Gastroesophageal sphincter (tissue), 4 donors: Measurements from ENCODE around the gene WDR26. TPM values are rescaled to one million over a fixed set of nuclear protein-coding genes. Genes with fewer than 3 reads are reported as not detected.
A peak's percentile ranks its signal among the peaks of the same experiment; 100 is the strongest.
"Not testable (repeated sequence)": the region's sequence is repeated elsewhere in the genome, so short reads cannot be mapped to it uniquely, and the experiment has no call there.

Source experiments
- ATAC-seq: fragments of 150-250 bp; one replicate; pipeline ENCODE4 v1.9.1; 2016; ENCODE audit warnings: mild to moderate bottlenecking, moderate library complexity
- H3K27ac ChIP-seq, 4 donors: fragments of 200-600 bp; sonication (generic) in 3 of 4; 1 replicate in 3 of 4; 2 replicates in 1 of 4; pipeline ENCODE4 v1.5.1; 2016 to 2019
- H3K27me3 ChIP-seq: fragments of 200-600 bp; sonication (generic); one replicate; pipeline ENCODE4 v1.5.1; 2019
- H3K36me3 ChIP-seq, 2 donors: fragments of 200-600 bp; sonication (generic); one replicate each; pipeline ENCODE4 v1.5.1; 2019; ENCODE audit warnings: control low read depth in 1 of 2
- H3K4me1 ChIP-seq, 3 donors: fragments of 200-600 bp; sonication (generic); 1 replicate in 2 of 3; 2 replicates in 1 of 3; pipeline ENCODE4 v1.5.1; 2016 to 2019; ENCODE audit warnings: control low read depth in 2 of 3
- H3K4me3 ChIP-seq, 2 donors: fragments of 200-600 bp; sonication (generic); one replicate each; pipeline ENCODE4 v1.5.1; 2019; ENCODE audit warnings: mild to moderate bottlenecking in 1 of 2, moderate library complexity in 1 of 2
- H3K9me3 ChIP-seq, 3 donors: fragments of 200-600 bp; sonication (generic); one replicate each; pipeline ENCODE4 v1.5.1; 2017 to 2019; ENCODE audit warnings: control low read depth in 2 of 3
- EP300 ChIP-seq: sonication (generic); formaldehyde crosslinking; IDR thresholded peaks from one replicate; pipeline ENCODE4 v1.6.1; 2017; ENCODE audit warnings: antibody characterized with exemption, mild to moderate bottlenecking
- POLR2A ChIP-seq, 2 donors: fragments of 450-650 bp; IDR thresholded peaks; one replicate each; pipeline ENCODE4 v1.6.1; 2017; ENCODE audit warnings: antibody characterized with exemption in 2 of 2, mild to moderate bottlenecking in 2 of 2, moderate library complexity in 1 of 2
- POLR2AphosphoS5 ChIP-seq: sonication (generic); formaldehyde crosslinking; IDR thresholded peaks from one replicate; pipeline ENCODE4 v1.6.1; 2017; ENCODE audit warnings: antibody characterized with exemption
- WGBS, 2 donors: methylation state at CpG; one replicate each; pipeline ENCODE4 v1.1.5; 2018; ENCODE audit warnings: low coverage in 1 of 2; 5-methylcytosine and 5-hydroxymethylcytosine counted together
- total RNA-seq, 4 donors: library from RNA; depleted of rRNA; stranded (reverse); fragments of >200 nt; gene quantifications; one replicate each; pipeline ENCODE4 v1.1.0, GENCODE V29; 2016
- TF ChIP-seq, protein P1 (sequence below), 4 experiments: fragments of 200-600 bp in 2 of 4; fragments of 450-650 bp in 2 of 4; sonication (generic) in 1 of 4; IDR thresholded peaks; one replicate each; pipeline ENCODE4 v1.5.1; 2017 to 2019; ENCODE audit warnings: antibody characterized with exemption in 4 of 4, mild to moderate bottlenecking in 2 of 4, moderate library complexity in 2 of 4

WDR26 gene
- total RNA-seq, 4 donors from 2014 or later = 63.9 to 94.5 (median 77.7) TPM

DNA sequence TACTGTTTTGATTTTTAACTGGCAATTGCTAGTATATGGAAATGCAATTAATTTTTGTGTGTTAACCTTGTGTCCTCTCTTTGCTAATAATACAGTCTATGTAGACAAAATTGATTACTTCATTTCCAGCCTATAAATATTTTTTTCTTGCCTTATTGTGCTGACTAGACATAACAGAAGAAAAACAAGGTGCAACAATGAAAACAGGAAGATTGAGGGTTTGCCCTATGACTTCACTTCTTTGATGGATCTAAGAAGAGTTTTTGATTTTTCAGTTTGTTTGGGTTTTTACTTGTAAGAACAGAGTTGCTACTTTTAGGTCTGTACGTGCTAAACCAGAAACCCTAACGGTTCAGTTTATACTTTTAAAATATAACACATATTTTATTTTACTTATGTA, 86.5 kb downstream of the WDR26 start:
- no peak for ATAC-seq
- Histone ChIP-seq H3K36me3 (no peaks in the 10 kb centered on the region), H3K9me3 (peaks cover 0 to 18% (median 0%) of the 10 kb centered on the region in 3 donors), H3K4me1 (no peaks in the 10 kb centered on the region), H3K27me3 (peaks cover 10% of the 10 kb centered on the region), H3K4me3 (no peak overlapping the region), H3K27ac (no peak overlapping the region)
- TF ChIP-seq, protein P1, sequence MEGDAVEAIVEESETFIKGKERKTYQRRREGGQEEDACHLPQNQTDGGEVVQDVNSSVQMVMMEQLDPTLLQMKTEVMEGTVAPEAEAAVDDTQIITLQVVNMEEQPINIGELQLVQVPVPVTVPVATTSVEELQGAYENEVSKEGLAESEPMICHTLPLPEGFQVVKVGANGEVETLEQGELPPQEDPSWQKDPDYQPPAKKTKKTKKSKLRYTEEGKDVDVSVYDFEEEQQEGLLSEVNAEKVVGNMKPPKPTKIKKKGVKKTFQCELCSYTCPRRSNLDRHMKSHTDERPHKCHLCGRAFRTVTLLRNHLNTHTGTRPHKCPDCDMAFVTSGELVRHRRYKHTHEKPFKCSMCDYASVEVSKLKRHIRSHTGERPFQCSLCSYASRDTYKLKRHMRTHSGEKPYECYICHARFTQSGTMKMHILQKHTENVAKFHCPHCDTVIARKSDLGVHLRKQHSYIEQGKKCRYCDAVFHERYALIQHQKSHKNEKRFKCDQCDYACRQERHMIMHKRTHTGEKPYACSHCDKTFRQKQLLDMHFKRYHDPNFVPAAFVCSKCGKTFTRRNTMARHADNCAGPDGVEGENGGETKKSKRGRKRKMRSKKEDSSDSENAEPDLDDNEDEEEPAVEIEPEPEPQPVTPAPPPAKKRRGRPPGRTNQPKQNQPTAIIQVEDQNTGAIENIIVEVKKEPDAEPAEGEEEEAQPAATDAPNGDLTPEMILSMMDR (IDR thresholded peaks at IDR 0.05) = no peak
- TF ChIP-seq EP300 (no peak), POLR2A (IDR thresholded peaks at IDR 0.05) (no peak), POLR2AphosphoS5 (no peak)
- 63 to 68% methylated on average over 2 of the region's 2 CpGs for WGBS, 2 donors

DNA sequence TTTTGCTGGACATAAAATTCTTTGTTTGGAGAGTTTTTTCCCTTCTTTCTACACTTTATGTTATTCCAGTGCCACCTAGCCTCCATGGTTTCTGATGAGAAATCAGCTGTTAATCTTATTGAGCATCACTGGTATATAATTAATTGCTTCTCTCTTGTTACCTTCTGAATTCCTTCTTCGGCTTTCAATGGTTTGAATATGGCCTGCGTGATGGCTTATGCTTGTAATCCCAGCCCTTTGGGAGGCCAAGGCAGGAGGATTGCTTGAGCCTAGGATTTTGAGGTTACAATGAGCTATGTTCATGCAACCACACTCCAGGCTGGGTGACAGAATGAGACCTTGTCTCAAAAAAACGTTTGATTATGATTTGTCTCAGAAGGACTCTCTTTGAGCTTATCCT, 90.9 kb downstream of the WDR26 start:
- TF ChIP-seq POLR2AphosphoS5 = no peak
- TF ChIP-seq POLR2A (IDR thresholded peaks at IDR 0.05) = no peak
- TF ChIP-seq, protein P1 (IDR thresholded peaks at IDR 0.05) = no peak
- TF ChIP-seq EP300 = no peak
- H3K36me3 ChIP-seq = no peaks in the 10 kb centered on the region
- no peak overlapping the region for H3K4me3 ChIP-seq
- peaks cover 0 to 25% (median 0%) of the 10 kb centered on the region in 3 donors for H3K9me3 ChIP-seq
- ATAC-seq = no peak
- peaks cover 0 to 6% (median 3%) of the 10 kb centered on the region in 3 donors for H3K4me1 ChIP-seq
- no peak overlapping the region for H3K27ac ChIP-seq
- H3K27me3 ChIP-seq = peaks cover 39% of the 10 kb centered on the region
- 39 to 40% methylated on average over 1 to 3 of the region's 3 CpGs for WGBS, 2 donors

DNA sequence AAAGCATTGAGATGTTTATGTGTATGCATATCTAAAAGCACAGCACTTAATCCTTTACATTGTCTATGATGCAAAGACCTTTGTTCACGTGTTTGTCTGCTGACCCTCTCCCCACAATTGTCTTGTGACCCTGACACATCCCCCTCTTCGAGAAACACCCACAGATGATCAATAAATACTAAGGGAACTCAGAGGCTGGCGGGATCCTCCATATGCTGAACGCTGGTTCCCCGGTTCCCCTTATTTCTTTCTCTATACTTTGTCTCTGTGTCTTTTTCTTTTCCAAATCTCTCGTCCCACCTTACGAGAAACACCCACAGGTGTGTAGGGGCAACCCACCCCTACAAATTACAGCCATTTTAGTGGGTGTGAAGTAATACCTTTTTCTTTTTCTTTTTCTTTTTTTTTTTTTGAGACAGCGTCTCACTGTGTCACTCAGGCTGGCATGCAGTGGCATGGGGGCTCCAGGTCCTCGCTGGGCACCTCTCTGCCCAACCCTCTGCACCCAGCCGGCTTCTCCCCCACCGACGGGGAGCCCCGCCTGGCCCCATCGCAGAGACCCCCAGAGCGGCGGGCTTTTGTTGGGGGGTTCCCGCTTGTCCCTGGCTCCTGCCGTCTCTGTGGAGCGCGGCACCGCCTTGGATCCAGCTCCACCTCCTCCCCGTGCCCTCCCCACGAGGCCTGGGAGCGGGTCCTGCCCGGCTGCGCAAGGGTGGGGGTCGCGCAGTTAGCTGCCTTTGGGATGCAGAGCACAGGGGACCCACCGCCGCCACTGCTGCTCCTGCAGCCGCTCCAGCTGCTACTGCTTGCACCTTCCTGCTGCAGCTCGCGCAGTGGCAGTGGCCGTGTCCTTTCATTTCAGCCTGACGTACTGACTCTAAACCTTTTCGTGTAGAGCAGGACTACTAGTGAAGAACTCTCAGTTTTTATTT, 93.9 kb downstream of the WDR26 start:
- H3K4me1 ChIP-seq, ATAC-seq, H3K27ac ChIP-seq, H3K36me3 ChIP-seq: not testable (repeated sequence)
- Histone ChIP-seq H3K27me3 (peaks cover 33% of the 10 kb centered on the region), H3K9me3 (peaks cover 0 to 25% (median 0%) of the 10 kb centered on the region in 3 donors), H3K4me3 (peak overlapping the region; percentile 16 to 48)
- 14% methylated on average over 9 of the region's 36 CpGs; no CpG with 5 or more reads in 1 of the 2 donors for WGBS, 2 donors

DNA sequence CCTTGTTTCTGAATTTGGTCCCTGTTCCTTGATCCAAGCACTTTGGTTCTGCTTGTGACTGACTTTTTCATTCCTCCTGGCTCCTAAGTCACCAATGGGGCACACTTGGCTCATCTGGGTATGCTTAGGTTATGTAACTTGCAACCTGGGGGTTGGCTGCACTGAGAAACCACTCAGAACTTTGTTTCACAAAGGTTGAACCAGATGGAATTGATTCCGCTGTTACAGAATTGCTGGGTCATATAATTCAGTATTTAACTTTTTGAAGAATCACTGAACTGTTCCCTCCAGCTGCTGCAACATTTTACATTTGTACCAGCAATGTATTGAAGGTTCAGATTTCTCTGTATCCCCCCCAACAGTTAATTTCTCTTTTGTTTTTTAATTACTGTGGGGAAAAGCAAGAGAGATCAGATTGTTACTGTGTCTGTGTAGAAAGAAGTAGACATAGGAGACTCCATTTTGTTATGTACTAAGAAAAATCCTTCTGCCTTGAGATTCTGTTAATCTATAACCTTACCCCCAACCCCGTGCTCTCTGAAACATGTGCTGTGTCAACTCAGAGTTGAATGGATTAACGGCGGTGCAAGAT, 95.1 kb downstream of the WDR26 start:
- peaks cover 0 to 21% (median 0%) of the 10 kb centered on the region in 3 donors for H3K9me3 ChIP-seq
- no peak for ATAC-seq
- H3K4me3 ChIP-seq = no peak overlapping the region
- no peak overlapping the region for H3K27ac ChIP-seq
- peaks cover 33% of the 10 kb centered on the region for H3K27me3 ChIP-seq
- H3K36me3 ChIP-seq = no peaks in the 10 kb centered on the region
- H3K4me1 ChIP-seq = peaks cover 0 to 6% (median 3%) of the 10 kb centered on the region in 3 donors
- TF ChIP-seq, protein P1 (IDR thresholded peaks at IDR 0.05) = no peak
- no peak for TF ChIP-seq POLR2AphosphoS5
- TF ChIP-seq POLR2A (IDR thresholded peaks at IDR 0.05) = no peak
- no peak for TF ChIP-seq EP300
- no CpG with 5 or more reads among the region's 4 CpGs for WGBS, 2 donors

DNA sequence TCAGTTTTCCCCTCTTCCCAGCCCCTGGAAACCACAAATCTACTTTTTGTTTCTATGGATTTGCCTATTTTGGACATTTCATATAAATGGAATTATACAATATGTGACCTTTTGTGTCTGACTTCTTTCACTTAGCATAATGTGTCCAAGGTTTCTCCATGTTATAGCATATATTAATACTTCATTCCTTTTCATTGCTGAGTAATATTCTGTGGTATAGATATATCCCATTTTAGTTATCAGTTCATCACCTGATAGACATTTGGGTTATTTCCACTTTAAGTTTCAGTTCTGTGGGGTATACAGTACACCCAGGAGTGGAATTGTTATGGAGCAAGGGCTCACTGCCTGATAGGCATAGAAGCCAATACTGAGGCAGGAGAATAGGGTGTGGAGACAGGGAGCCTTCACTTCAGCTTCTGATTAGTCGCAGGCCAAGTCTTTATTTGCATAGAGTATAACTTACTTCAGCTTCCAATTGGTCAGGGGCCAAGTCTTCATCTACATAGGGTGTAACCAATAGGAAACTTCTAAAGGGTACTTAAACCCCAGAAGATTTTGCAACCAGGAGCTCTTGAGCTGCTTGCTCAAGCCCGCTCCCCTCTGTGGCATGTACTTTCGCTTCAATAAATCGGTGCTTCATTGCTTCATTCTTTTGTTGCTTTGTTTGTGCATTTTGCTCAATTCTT, 96.3 kb downstream of the WDR26 start:
- Histone ChIP-seq H3K4me1 (peaks cover 0 to 6% (median 3%) of the 10 kb centered on the region in 3 donors), H3K36me3 (no peaks in the 10 kb centered on the region), H3K27me3 (peaks cover 31% of the 10 kb centered on the region), H3K27ac (no peak overlapping the region), H3K4me3 (no peak overlapping the region), H3K9me3 (peaks cover 0 to 8% (median 0%) of the 10 kb centered on the region in 3 donors)
- no peak for ATAC-seq
- 90 to 94% methylated on average over 3 to 4 of the region's 4 CpGs for WGBS, 2 donors
- TF ChIP-seq EP300 = no peak
- no peak for TF ChIP-seq POLR2AphosphoS5
- no peak for TF ChIP-seq POLR2A (IDR thresholded peaks at IDR 0.05)
- TF ChIP-seq, protein P1 (IDR thresholded peaks at IDR 0.05) = no peak
